Peyer's patch (tissue), 4 donors: ENCODE measurements around the gene HOXA4. TPM values are rescaled to one million over a fixed set of nuclear protein-coding genes. Genes with fewer than 3 reads are reported as not detected.

ENCODE experiments used
- DNase-seq, 3 donors: peaks; one replicate each; pipeline ENCODE4 v3.0.0-alpha.2; 2017 to 2019
- H3K27ac ChIP-seq, 4 donors: fragments of 200-600 bp; sonication (generic); one replicate each; pipeline ENCODE4 v1.5.1; 2016 to 2019
- H3K27me3 ChIP-seq, 2 donors: fragments of 200-600 bp; sonication (generic); one replicate each; pipeline ENCODE4 v1.5.1; 2019
- H3K36me3 ChIP-seq, 3 donors: fragments of 200-600 bp; sonication (generic); one replicate each; pipeline ENCODE4 v1.5.1; 2016 to 2019
- H3K4me1 ChIP-seq, 4 donors: fragments of 200-600 bp; sonication (generic); one replicate each; pipeline ENCODE4 v1.5.1; 2016 to 2019
- H3K4me3 ChIP-seq, 4 donors: fragments of 200-600 bp; sonication (generic); 1 replicate in 3 of 4; 2 replicates in 1 of 4; pipeline ENCODE4 v1.5.1; 2016 to 2019; ENCODE audit warnings: mild to moderate bottlenecking in 1 of 4
- H3K9me3 ChIP-seq, 4 donors: fragments of 200-600 bp; sonication (generic); one replicate each; pipeline ENCODE4 v1.5.1; 2016 to 2019; ENCODE audit warnings: mild to moderate bottlenecking in 1 of 4
- CTCF ChIP-seq, 6 experiments: fragments of 450-650 bp in 4 of 6; fragments of 200-600 bp in 2 of 6; sonication (generic) in 1 of 6; IDR thresholded peaks; one replicate each; pipeline ENCODE4 v1.5.1; 2017 to 2019; ENCODE audit warnings: antibody characterized with exemption in 6 of 6, mild to moderate bottlenecking in 3 of 6, moderate library complexity in 1 of 6
- POLR2A ChIP-seq, 2 donors: fragments of 450-650 bp; IDR thresholded peaks; one replicate each; pipeline ENCODE4 v1.5.1; 2017; ENCODE audit warnings: antibody characterized with exemption in 2 of 2, mild to moderate bottlenecking in 2 of 2, moderate library complexity in 2 of 2
- total RNA-seq, 4 donors: library from RNA; depleted of rRNA; stranded (reverse); fragments of >200 nt; gene quantifications; one replicate each; pipeline ENCODE4 v1.1.0, GENCODE V29; 2016

Gene HOXA4
- total RNA-seq, 4 donors from 2014 or later: 2.6 to 11.5 (median 5.9) TPM

- Histone ChIP-seq H3K4me3 (peak overlapping the region in 3 of 4 donors; percentile 21 to 50 (median 41)), H3K27ac (peak overlapping the region; percentile 58 to 93 (median 82)), H3K4me1 (peaks cover 0 to 35% (median 0%) of the 10 kb centered on the region in 4 donors), H3K36me3 (no peaks in the 10 kb centered on the region), H3K9me3 (no peaks in the 10 kb centered on the region), H3K27me3 (no peaks in the 10 kb centered on the region)
- peak in 1 of 3 donors; percentile 59 for DNase-seq
- no peak for TF ChIP-seq POLR2A (IDR thresholded peaks at IDR 0.05)
- TF ChIP-seq CTCF (IDR thresholded peaks at IDR 0.05): no peak
Measured at GRCh38 chr7:27107391-27108381, 22.9 kb downstream of the HOXA4 start.

GRCh38 chr7:27106901-27107240 lies 23.7 kb downstream of the HOXA4 start:
- peak overlapping the region; percentile 2 to 48 (median 24) for H3K4me3 ChIP-seq
- TF ChIP-seq CTCF (IDR thresholded peaks at IDR 0.05): no peak
- TF ChIP-seq POLR2A (IDR thresholded peaks at IDR 0.05): no peak
- H3K27me3 ChIP-seq: no peaks in the 10 kb centered on the region
- no peak for DNase-seq
- H3K9me3 ChIP-seq: no peaks in the 10 kb centered on the region
- H3K4me1 ChIP-seq: peaks cover 0 to 35% (median 0%) of the 10 kb centered on the region in 4 donors
- H3K27ac ChIP-seq: peak overlapping the region; percentile 59 to 93 (median 81)
- no peaks in the 10 kb centered on the region for H3K36me3 ChIP-seq

- Histone ChIP-seq H3K36me3 (no peaks in the 10 kb centered on the region), H3K27me3 (no peaks in the 10 kb centered on the region), H3K9me3 (no peaks in the 10 kb centered on the region), H3K27ac (peak overlapping the region; percentile 59 to 93 (median 81)), H3K4me3 (peak overlapping the region; percentile 2 to 48 (median 24)), H3K4me1 (peaks cover 0 to 34% (median 0%) of the 10 kb centered on the region in 4 donors)
- TF ChIP-seq CTCF (IDR thresholded peaks at IDR 0.05) (no peak), POLR2A (IDR thresholded peaks at IDR 0.05) (no peak)
- DNase-seq: peak in 1 of 3 donors; percentile 62
Measured at GRCh38 chr7:27106181-27106900, 24.2 kb downstream of the HOXA4 start.

- no peaks in the 10 kb centered on the region for H3K27me3 ChIP-seq
- peak in 1 of 3 donors; percentile 30 for DNase-seq
- H3K9me3 ChIP-seq: no peaks in the 10 kb centered on the region
- H3K27ac ChIP-seq: peak overlapping the region in 3 of 4 donors; percentile 26 to 93 (median 89)
- peaks cover 0 to 25% (median 1%) of the 10 kb centered on the region in 4 donors for H3K4me1 ChIP-seq
- no peak overlapping the region for H3K4me3 ChIP-seq
- no peak for TF ChIP-seq CTCF (IDR thresholded peaks at IDR 0.05)
- no peak for TF ChIP-seq POLR2A (IDR thresholded peaks at IDR 0.05)
- H3K36me3 ChIP-seq: no peaks in the 10 kb centered on the region
Measured at GRCh38 chr7:27105301-27106031, 25.1 kb downstream of the HOXA4 start.
